Tibial nerve (tissue), 4 donors: ENCODE data around the gene RIN3.

Experiments used
- CTCF ChIP-seq, 5 experiments: fragments of 200-600 bp in 3 of 5; fragments of 450-650 bp in 2 of 5; sonication (generic) in 3 of 5; IDR thresholded peaks; one replicate each; pipeline ENCODE4 v1.5.1; 2016 to 2019; ENCODE audit warnings: antibody characterized with exemption in 5 of 5, mild to moderate bottlenecking in 3 of 5, moderate library complexity in 2 of 5
- EP300 ChIP-seq, 2 donors: sonication (generic); formaldehyde crosslinking; IDR thresholded peaks; one replicate each; pipeline ENCODE4 v1.6.1; 2017; ENCODE audit warnings: antibody characterized with exemption in 2 of 2, mild to moderate bottlenecking in 1 of 2
- POLR2A ChIP-seq, 2 donors: fragments of 450-650 bp; IDR thresholded peaks; one replicate each; pipeline ENCODE4 v1.6.1; 2017; ENCODE audit warnings: antibody characterized with exemption in 2 of 2, mild to moderate bottlenecking in 2 of 2, moderate library complexity in 2 of 2

- TF ChIP-seq CTCF (IDR thresholded peaks at IDR 0.05) (no peak), POLR2A (IDR thresholded peaks at IDR 0.05) (no peak), EP300 (IDR thresholded peaks at IDR 0.05) (no peak)
Observed at GRCh38 chr14:92638266-92638665, 124.7 kb downstream of the RIN3 start.
